T-cell (primary cell): Measurements from ENCODE around the gene EXOC6B. TPM values are rescaled to one million over a fixed set of nuclear protein-coding genes. Genes with fewer than 3 reads are reported as not detected.

ENCODE experiments used
- ATAC-seq, 4 experiments: fragments of 200-7000 bp in 3 of 4; fragments of 150-1000 bp in 1 of 4; cut with Tn5 transposase; replicated peaks in 1 of 4; 1 replicate in 3 of 4; 2 replicates in 1 of 4; pipeline ENCODE4 v1.10.0; 2021; ENCODE audit warnings: moderate library complexity in 3 of 4, mild to moderate bottlenecking in 2 of 4, moderate number of reproducible peaks in 1 of 4
- CTCF ChIA-PET, 2 donors: fragments of 300-600 bp; sonication (Branson Sonifier 250); formaldehyde crosslinking; loops; one replicate each; lab custom pipeline; 2022; ENCODE audit warnings: antibody characterized with exemption in 2 of 2; lab: Charles Lee
- POLR2A ChIA-PET, 2 donors: fragments of 300-600 bp; sonication (Branson Sonifier 250); formaldehyde crosslinking; loops; one replicate each; lab custom pipeline; 2022; ENCODE audit warnings: antibody characterized with exemption in 2 of 2; lab: Charles Lee
- DNase-seq, 35 experiments: peaks; one replicate each; pipeline versions ENCODE4 v3.0.0 to v3.0.0-alpha.2; 2013 to 2023
- H3K27ac ChIP-seq: one replicate; pipeline ENCODE4 v1.5.1; 2013; ENCODE audit warnings: low read length
- H3K27me3 ChIP-seq, 2 experiments: replicated peaks in 1 of 2; 1 replicate in 1 of 2; 2 replicates in 1 of 2; pipeline versions ENCODE4 v1.6.1 to v1.7.0; 2013; ENCODE audit warnings: low read length in 1 of 2, mixed read lengths in 1 of 2; ENCODE audit not compliant: control insufficient read depth in 2 of 2, insufficient read depth in 2 of 2; ENCODE audit errors: extremely low read depth in 1 of 2
- H3K36me3 ChIP-seq, 2 donors: 1 replicate in 1 of 2; 2 replicates in 1 of 2; pipeline versions ENCODE4 v1.6.1 to v1.7.0; 2013; ENCODE audit warnings: low read length in 1 of 2; ENCODE audit not compliant: control insufficient read depth in 2 of 2, insufficient read depth in 1 of 2; ENCODE audit errors: extremely low read depth in 1 of 2
- H3K4me1 ChIP-seq, 2 experiments: 1 replicate in 1 of 2; 2 replicates in 1 of 2; pipeline versions ENCODE4 v1.6.1 to v1.7.0; 2013; ENCODE audit warnings: low read length in 2 of 2, mixed read lengths in 1 of 2; ENCODE audit not compliant: insufficient read depth in 2 of 2, control insufficient read depth in 1 of 2; ENCODE audit errors: extremely low read depth in 1 of 2
- H3K4me3 ChIP-seq, 2 donors: 1 replicate in 1 of 2; 2 replicates in 1 of 2; pipeline versions ENCODE4 v1.5.1 to v1.7.0; 2013; ENCODE audit warnings: mild to moderate bottlenecking in 2 of 2, low read length in 1 of 2, moderate library complexity in 1 of 2; ENCODE audit not compliant: control insufficient read depth in 1 of 2; ENCODE audit errors: extremely low read depth in 1 of 2
- H3K9me3 ChIP-seq: 2 replicates; pipeline ENCODE4 v1.7.0; 2013
- H3K27ac Mint-ChIP-seq, 2 donors: one replicate each; pipeline ENCODE4 v1.8.0; 2020 to 2021; ENCODE audit warnings: mild to moderate bottlenecking in 2 of 2, mixed read lengths in 2 of 2
- H3K27me3 Mint-ChIP-seq, 2 donors: one replicate each; pipeline ENCODE4 v1.8.0; 2021 to 2022; ENCODE audit warnings: mixed read lengths in 2 of 2
- H3K36me3 Mint-ChIP-seq: one replicate; pipeline ENCODE4 v1.8.0; 2021; ENCODE audit warnings: mixed read lengths
- H3K4me1 Mint-ChIP-seq, 3 donors: one replicate each; pipeline ENCODE4 v1.8.0; 2020 to 2022; ENCODE audit warnings: mixed read lengths in 3 of 3, mild to moderate bottlenecking in 1 of 3
- H3K4me3 Mint-ChIP-seq, 3 donors: one replicate each; pipeline ENCODE4 v1.8.0; 2020 to 2022; ENCODE audit warnings: mild to moderate bottlenecking in 3 of 3, mixed read lengths in 3 of 3, moderate library complexity in 3 of 3
- H3K9me3 Mint-ChIP-seq, 3 donors: one replicate each; pipeline ENCODE4 v1.8.0; 2020 to 2022; ENCODE audit warnings: mixed read lengths in 3 of 3
- WGBS: methylation state at CpG from one replicate; pipeline ENCODE4 v1.1.5; 2013; ENCODE audit warnings: missing lambda C conversion rate; ENCODE audit not compliant: insufficient coverage; 5-methylcytosine and 5-hydroxymethylcytosine counted together
- total RNA-seq, 35 experiments: library from RNA in 6 of 35; stranded (reverse) in 6 of 35; fragments of 120-200 nt in 1 of 35; gene quantifications; one replicate each; pipeline versions ENCODE4 v1.2.1 to v1.2.4 and lab custom pipeline; 2013 to 2026

EXOC6B gene
- total RNA-seq, 5 donors from 2014 or later (not counting 1 experiment from before 2014, with no cell fraction given): 13.3 to 18.9 (median 16.6) TPM

GRCh38 chr2:72696559-72696958, 129.3 kb downstream of the EXOC6B start:
- POLR2A ChIA-PET: no interaction called here
- Mint-ChIP-seq H3K4me1 (no peaks in the 10 kb centered on the region), H3K27me3 (no peaks in the 10 kb centered on the region), H3K27ac (no peak overlapping the region), H3K9me3 (peaks cover 0 to 4% (median 3%) of the 10 kb centered on the region in 3 donors), H3K4me3 (no peak overlapping the region), H3K36me3 (peaks cover 37% of the 10 kb centered on the region)
- H3K27me3 ChIP-seq: no peaks in the 10 kb centered on the region
- no peaks in the 10 kb centered on the region for H3K4me1 ChIP-seq
- no peaks in the 10 kb centered on the region for H3K36me3 ChIP-seq
- no peak overlapping the region for H3K4me3 ChIP-seq
- H3K27ac ChIP-seq: no peak overlapping the region
- CTCF ChIA-PET: no interaction called here
- H3K9me3 ChIP-seq: no peaks in the 10 kb centered on the region
- 100% methylated on average over 1 of the region's 2 CpGs for WGBS
- ATAC-seq (no peak), DNase-seq (no peak)

GRCh38 chr2:72695676-72696075, 130.2 kb downstream of the EXOC6B start:
- ChIA-PET POLR2A (interaction anchor here in 1 of 2 donors (0.7 kb wide), 1 partner anchor 231 kb away, joined by 3 read pairs; no protein-coding TSS in a partner anchor), CTCF (no interaction called here)
- no peaks in the 10 kb centered on the region for H3K36me3 ChIP-seq
- H3K27ac ChIP-seq: no peak overlapping the region
- Mint-ChIP-seq H3K4me3 (no peak overlapping the region), H3K9me3 (peaks cover 0 to 4% (median 0%) of the 10 kb centered on the region in 3 donors), H3K36me3 (peaks cover 34% of the 10 kb centered on the region), H3K27me3 (no peaks in the 10 kb centered on the region), H3K27ac (no peak overlapping the region), H3K4me1 (no peaks in the 10 kb centered on the region)
- ATAC-seq (no peak), DNase-seq (no peak)
- no CpG with 5 or more reads among the region's 1 CpG for WGBS
- H3K9me3 ChIP-seq: no peaks in the 10 kb centered on the region
- H3K27me3 ChIP-seq: no peaks in the 10 kb centered on the region
- H3K4me3 ChIP-seq: no peak overlapping the region
- no peaks in the 10 kb centered on the region for H3K4me1 ChIP-seq

- Mint-ChIP-seq H3K4me1 (no peaks in the 10 kb centered on the region), H3K27ac (no peak overlapping the region), H3K4me3 (no peak overlapping the region), H3K36me3 (peaks cover 29% of the 10 kb centered on the region), H3K27me3 (no peaks in the 10 kb centered on the region), H3K9me3 (peaks cover 0 to 4% (median 0%) of the 10 kb centered on the region in 3 donors)
- ATAC-seq (no peak), DNase-seq (no peak)
- ChIA-PET POLR2A (interaction anchor here in 1 of 2 donors (0.7 kb wide), 1 partner anchor 232 kb away, joined by 3 read pairs; no protein-coding TSS in a partner anchor), CTCF (no interaction called here)
- WGBS: 100% methylated on average over 3 of the region's 9 CpGs
- Histone ChIP-seq H3K4me3 (no peak overlapping the region), H3K4me1 (no peaks in the 10 kb centered on the region), H3K9me3 (no peaks in the 10 kb centered on the region), H3K27me3 (no peaks in the 10 kb centered on the region), H3K27ac (no peak overlapping the region), H3K36me3 (no peaks in the 10 kb centered on the region)
Measured at GRCh38 chr2:72694715-72695496, 130.9 kb downstream of the EXOC6B start.

GRCh38 chr2:72689579-72690195, 136.1 kb downstream of the EXOC6B start:
- Mint-ChIP-seq H3K4me3 (no peak overlapping the region), H3K4me1 (no peaks in the 10 kb centered on the region), H3K36me3 (peaks cover 27% of the 10 kb centered on the region), H3K9me3 (no peaks in the 10 kb centered on the region), H3K27ac (no peak overlapping the region), H3K27me3 (no peaks in the 10 kb centered on the region)
- DNase-seq (no peak), ATAC-seq (no peak)
- H3K27me3 ChIP-seq: no peaks in the 10 kb centered on the region
- no peaks in the 10 kb centered on the region for H3K36me3 ChIP-seq
- H3K27ac ChIP-seq: no peak overlapping the region
- ChIA-PET POLR2A (no interaction called here), CTCF (no interaction called here)
- no peak overlapping the region for H3K4me3 ChIP-seq
- no peaks in the 10 kb centered on the region for H3K4me1 ChIP-seq
- WGBS: 100% methylated on average over 1 of the region's 5 CpGs
- no peaks in the 10 kb centered on the region for H3K9me3 ChIP-seq

GRCh38 chr2:72685638-72686213, 140.1 kb downstream of the EXOC6B start:
- Mint-ChIP-seq H3K27ac (no peak overlapping the region), H3K4me3 (no peak overlapping the region), H3K27me3 (no peaks in the 10 kb centered on the region), H3K4me1 (no peaks in the 10 kb centered on the region), H3K36me3 (peaks cover 16% of the 10 kb centered on the region), H3K9me3 (no peaks in the 10 kb centered on the region)
- no peak for ATAC-seq
- H3K27ac ChIP-seq: no peak overlapping the region
- H3K36me3 ChIP-seq: no peaks in the 10 kb centered on the region
- WGBS: 94% methylated on average over 2 of the region's 3 CpGs
- ChIA-PET POLR2A (no interaction called here), CTCF (no interaction called here)
- H3K9me3 ChIP-seq: no peaks in the 10 kb centered on the region
- H3K27me3 ChIP-seq: no peaks in the 10 kb centered on the region
- no peaks in the 10 kb centered on the region for H3K4me1 ChIP-seq
- no peak for DNase-seq
- H3K4me3 ChIP-seq: no peak overlapping the region

- Mint-ChIP-seq H3K9me3 (no peaks in the 10 kb centered on the region), H3K27me3 (no peaks in the 10 kb centered on the region), H3K4me1 (peaks cover 0 to 4% (median 0%) of the 10 kb centered on the region in 3 donors), H3K4me3 (no peak overlapping the region), H3K27ac (no peak overlapping the region), H3K36me3 (peaks cover 31% of the 10 kb centered on the region)
- CTCF ChIA-PET: interaction anchor here in 1 of 2 donors (0.5 kb wide), 1 partner anchor 141 kb away, joined by 6 read pairs; no protein-coding TSS in a partner anchor
- Histone ChIP-seq H3K9me3 (no peaks in the 10 kb centered on the region), H3K27me3 (no peaks in the 10 kb centered on the region), H3K4me3 (no peak overlapping the region), H3K4me1 (no peaks in the 10 kb centered on the region), H3K36me3 (no peaks in the 10 kb centered on the region), H3K27ac (no peak overlapping the region)
- ATAC-seq (no peak), DNase-seq (no peak)
- POLR2A ChIA-PET: no interaction called here
Measured at GRCh38 chr2:72682061-72682460, 143.8 kb downstream of the EXOC6B start.
